ENCODE data around the gene EPHA1. TPM values are rescaled to one million over a fixed set of nuclear protein-coding genes. Genes with fewer than 3 reads are reported as not detected.
A peak's percentile ranks its signal among the peaks of the same experiment; 100 is the strongest.

EPHA1 gene
- total RNA-seq, 6 donors from 2014 or later: 5.3 to 18.9 (median 13.0) TPM

DNA sequence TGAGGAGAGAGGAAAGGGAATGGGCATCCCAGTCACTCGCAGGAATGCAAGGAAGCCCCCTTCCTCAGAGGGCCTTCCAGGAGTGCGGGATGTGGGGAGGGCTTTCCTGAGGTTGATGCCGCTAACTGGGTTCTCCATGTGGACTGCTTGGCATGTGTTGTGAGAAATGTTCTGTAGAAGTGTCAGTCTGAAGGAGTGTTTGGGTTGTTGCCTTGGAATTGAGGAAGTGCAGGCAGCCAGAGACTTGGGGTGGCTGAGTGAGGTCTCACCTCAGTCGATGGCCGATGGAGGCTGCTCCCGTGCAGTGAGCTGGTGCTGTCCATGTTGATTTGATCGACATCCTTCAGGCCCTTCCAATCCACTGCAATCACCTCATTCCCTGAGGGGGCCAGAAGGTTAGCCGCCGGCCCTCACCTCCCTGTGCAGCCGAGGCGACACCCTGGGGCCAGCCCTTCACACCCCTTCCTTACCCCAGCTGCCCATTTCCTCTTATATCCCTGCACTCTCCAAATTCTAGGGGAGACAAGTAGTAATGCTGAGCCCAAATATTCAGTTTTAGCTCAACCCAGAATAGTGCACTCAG is 48.8 kb downstream of the EPHA1 start:
- TF ChIP-seq POLR2AphosphoS5 (IDR thresholded peaks at IDR 0.05) (no peak), POLR2A (IDR thresholded peaks at IDR 0.05) (no peak), EP300 (IDR thresholded peaks at IDR 0.05) (no peak)
- TF ChIP-seq, protein P1, sequence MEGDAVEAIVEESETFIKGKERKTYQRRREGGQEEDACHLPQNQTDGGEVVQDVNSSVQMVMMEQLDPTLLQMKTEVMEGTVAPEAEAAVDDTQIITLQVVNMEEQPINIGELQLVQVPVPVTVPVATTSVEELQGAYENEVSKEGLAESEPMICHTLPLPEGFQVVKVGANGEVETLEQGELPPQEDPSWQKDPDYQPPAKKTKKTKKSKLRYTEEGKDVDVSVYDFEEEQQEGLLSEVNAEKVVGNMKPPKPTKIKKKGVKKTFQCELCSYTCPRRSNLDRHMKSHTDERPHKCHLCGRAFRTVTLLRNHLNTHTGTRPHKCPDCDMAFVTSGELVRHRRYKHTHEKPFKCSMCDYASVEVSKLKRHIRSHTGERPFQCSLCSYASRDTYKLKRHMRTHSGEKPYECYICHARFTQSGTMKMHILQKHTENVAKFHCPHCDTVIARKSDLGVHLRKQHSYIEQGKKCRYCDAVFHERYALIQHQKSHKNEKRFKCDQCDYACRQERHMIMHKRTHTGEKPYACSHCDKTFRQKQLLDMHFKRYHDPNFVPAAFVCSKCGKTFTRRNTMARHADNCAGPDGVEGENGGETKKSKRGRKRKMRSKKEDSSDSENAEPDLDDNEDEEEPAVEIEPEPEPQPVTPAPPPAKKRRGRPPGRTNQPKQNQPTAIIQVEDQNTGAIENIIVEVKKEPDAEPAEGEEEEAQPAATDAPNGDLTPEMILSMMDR (IDR thresholded peaks at IDR 0.05): no peak
- DNase-seq (no peak), ATAC-seq (ENCODE audit: low FRiP score in 2 of 2) (no peak)
- no peak overlapping the region for H3K27ac ChIP-seq
- H3K9me3 ChIP-seq: no peaks in the 10 kb centered on the region
- H3K27me3 ChIP-seq: peaks cover 0 to 28% (median 14%) of the 10 kb centered on the region in 4 donors
- no peak overlapping the region for H3K4me3 ChIP-seq
- WGBS, 2 donors: 68 to 70% methylated on average over 10 to 11 of the region's 11 CpGs
- no peaks in the 10 kb centered on the region for H3K36me3 ChIP-seq
- H3K4me1 ChIP-seq: peaks cover 15 to 22% (median 16%) of the 10 kb centered on the region in 4 donors

DNA sequence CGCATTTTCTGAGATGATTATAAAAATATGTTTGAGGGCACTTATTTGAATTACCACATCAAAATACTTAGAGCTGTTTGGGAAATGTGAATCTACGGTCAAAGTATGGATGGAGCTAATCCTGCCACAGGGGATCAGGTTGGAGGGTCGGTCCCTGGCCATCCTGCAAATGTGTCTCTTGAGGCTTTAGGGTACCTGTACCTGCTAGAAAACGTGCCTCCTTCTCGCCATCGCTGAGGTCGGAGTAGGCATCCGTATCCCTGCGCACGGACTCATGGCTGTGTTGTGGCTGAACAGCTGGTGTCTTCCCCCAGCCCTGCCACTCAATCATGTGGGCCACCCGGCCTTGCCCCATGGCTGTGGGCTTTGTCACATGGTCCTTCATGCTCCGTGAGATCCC is 50.0 kb downstream of the EPHA1 start:
- Histone ChIP-seq H3K36me3 (no peaks in the 10 kb centered on the region), H3K27me3 (peaks cover 0 to 28% (median 13%) of the 10 kb centered on the region in 4 donors), H3K4me1 (peaks cover 15 to 22% (median 16%) of the 10 kb centered on the region in 4 donors), H3K9me3 (no peaks in the 10 kb centered on the region), H3K4me3 (no peak overlapping the region), H3K27ac (no peak overlapping the region)
- TF ChIP-seq EP300 (IDR thresholded peaks at IDR 0.05): no peak
- no peak for TF ChIP-seq POLR2A (IDR thresholded peaks at IDR 0.05)
- TF ChIP-seq POLR2AphosphoS5 (IDR thresholded peaks at IDR 0.05): no peak
- TF ChIP-seq, protein P1 (IDR thresholded peaks at IDR 0.05): no peak
- WGBS, 2 donors: 84 to 86% methylated on average over 12 of the region's 12 CpGs
- no peak for DNase-seq
- ATAC-seq (ENCODE audit: low FRiP score in 2 of 2): no peak

DNA sequence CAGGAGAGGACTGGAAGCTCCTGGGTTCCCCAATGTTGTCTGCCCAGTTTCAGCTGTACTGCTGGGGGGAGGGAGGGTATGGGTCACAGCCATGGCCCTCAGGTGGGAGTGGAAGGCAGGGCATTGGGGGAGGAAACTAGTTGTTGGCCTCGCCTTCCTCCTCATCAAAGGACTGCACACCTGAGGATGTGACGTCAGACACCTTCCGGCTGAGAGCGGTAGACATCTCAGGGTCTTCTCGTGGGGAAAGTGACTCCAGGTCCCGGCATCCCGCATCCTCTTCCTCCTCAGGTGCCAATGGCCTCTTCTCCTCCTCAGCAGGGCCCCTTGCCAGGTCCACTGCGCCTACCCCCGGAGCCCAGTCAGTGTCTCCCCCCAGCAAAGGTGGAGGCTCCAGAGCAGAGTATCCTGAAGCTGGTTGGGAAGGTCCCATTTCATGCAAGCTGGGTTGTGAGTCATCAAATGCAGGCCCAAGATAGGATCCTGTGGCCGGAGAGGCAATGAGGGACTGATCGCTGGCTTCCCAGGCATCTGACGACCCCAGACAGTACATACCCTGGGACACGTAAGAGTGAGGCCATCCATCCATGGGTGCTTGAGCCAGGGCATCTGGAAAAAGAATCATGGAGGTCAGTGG is 52.1 kb downstream of the EPHA1 start:
- Histone ChIP-seq H3K4me3 (no peak overlapping the region), H3K27me3 (peaks cover 0 to 8% (median 3%) of the 10 kb centered on the region in 4 donors), H3K27ac (no peak overlapping the region), H3K4me1 (peaks cover under 1 to 5% (median 4%) of the 10 kb centered on the region in 4 donors), H3K36me3 (no peaks in the 10 kb centered on the region), H3K9me3 (no peaks in the 10 kb centered on the region)
- no peak for ATAC-seq (ENCODE audit: low FRiP score in 2 of 2)
- WGBS, 2 donors: 84 to 91% methylated on average over 10 to 13 of the region's 13 CpGs
- no peak for TF ChIP-seq POLR2A (IDR thresholded peaks at IDR 0.05)
- no peak for DNase-seq

DNA sequence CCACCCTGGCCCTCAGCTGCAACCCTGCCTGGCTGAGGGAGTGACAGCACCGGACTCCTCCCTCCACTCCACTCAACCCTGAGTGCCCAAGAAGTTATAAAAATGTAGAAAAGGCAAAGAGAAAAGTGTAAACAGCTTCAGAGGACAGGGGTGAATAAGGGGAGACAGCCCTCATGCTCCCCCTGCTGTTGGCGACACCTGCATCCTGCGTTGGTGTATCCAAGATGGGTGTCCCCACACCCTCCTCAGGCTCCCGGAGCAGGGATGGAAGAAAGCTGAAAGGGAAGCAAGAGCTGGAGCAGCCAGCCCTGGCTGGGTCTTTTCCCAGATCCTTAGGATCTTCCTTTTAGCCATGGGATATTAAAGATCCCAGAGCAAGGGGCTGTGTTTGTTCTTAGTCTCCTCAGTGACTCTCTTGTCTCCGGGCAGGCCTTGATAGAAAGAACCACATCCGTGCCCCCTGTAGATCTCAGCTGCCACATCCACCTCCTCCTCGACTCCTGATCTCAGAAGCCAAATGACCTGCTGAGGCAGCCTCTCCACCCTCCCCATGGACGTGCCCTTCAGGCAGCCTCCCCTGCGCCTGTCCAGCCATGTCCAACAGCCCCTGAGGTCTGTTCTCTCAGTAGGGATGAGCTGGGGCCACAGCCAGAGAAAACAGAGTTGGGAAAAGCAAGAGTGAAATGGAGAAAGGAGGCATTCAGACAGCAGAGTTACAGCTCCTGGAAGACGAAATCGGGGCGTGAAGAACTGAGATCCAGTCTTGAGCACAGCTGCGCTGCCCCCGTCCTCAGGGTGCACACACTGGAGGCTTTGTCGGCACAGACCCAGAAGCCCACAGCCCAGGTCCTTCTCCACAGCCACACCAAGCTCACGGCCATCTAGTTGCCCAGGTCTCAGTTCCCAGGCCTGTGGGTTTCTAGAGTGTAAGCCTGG is 52.9 kb downstream of the EPHA1 start:
- 85 to 87% methylated on average over 16 of the region's 16 CpGs for WGBS, 2 donors
- ATAC-seq (ENCODE audit: low FRiP score in 2 of 2): no peak
- Histone ChIP-seq H3K9me3 (no peaks in the 10 kb centered on the region), H3K27ac (no peak overlapping the region), H3K4me3 (no peak overlapping the region), H3K27me3 (no peaks in the 10 kb centered on the region), H3K4me1 (no peaks in the 10 kb centered on the region), H3K36me3 (no peaks in the 10 kb centered on the region)
- no peak for DNase-seq
- TF ChIP-seq POLR2A (IDR thresholded peaks at IDR 0.05) (no peak), POLR2AphosphoS5 (IDR thresholded peaks at IDR 0.05) (no peak), EP300 (IDR thresholded peaks at IDR 0.05) (no peak)
- TF ChIP-seq, protein P1 (IDR thresholded peaks at IDR 0.05): no peak

DNA sequence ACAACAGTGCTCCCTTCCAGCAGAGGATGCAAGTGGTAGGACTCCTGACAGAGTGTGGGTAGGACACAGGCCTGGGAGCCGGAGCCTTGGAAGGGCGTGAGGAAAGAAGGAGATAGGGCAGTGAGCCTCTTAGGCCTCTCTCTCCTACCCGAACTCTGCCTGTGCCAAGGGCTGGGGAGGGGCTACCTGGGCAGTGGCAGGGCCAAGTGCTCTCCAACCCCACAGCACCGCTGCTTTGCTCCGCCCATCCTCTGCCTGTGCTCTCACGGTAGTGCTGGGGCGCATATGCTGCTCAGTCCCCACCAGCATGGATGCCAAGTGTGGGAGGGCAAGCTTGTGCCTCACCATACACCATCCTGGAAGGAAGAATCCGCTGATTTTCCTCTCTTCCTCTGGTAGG is 53.7 kb downstream of the EPHA1 start:
- peak in 1 of 2 donors; percentile 66 for DNase-seq
- H3K36me3 ChIP-seq: no peaks in the 10 kb centered on the region

More for the DNA sequence above, 53.7 kb downstream of the EPHA1 start:
- peak; percentile 9 to 49 for ATAC-seq (ENCODE audit: low FRiP score in 2 of 2)
- Histone ChIP-seq H3K4me1 (no peaks in the 10 kb centered on the region), H3K27me3 (no peaks in the 10 kb centered on the region), H3K27ac (no peak overlapping the region), H3K4me3 (no peak overlapping the region), H3K9me3 (no peaks in the 10 kb centered on the region)
- WGBS, 2 donors: 61 to 70% methylated on average over 7 to 8 of the region's 8 CpGs
- TF ChIP-seq POLR2A (IDR thresholded peaks at IDR 0.05) (no peak), POLR2AphosphoS5 (IDR thresholded peaks at IDR 0.05) (no peak), EP300 (IDR thresholded peaks at IDR 0.05) (no peak)
